PFSK-1 (cell line): ENCODE results near the gene MMP20.

Source experiments
- FOXP2 ChIP-seq: optimal IDR thresholded peaks from 2 replicates; pipeline ENCODE3; 2011; ENCODE audit warnings: borderline replicate concordance, control low read depth, inconsistent platforms; ENCODE audit not compliant: insufficient read depth; ENCODE audit errors: extremely low read length, extremely low read depth
- POLR2AphosphoS5 ChIP-seq: IDR thresholded peaks from 2 replicates; pipeline ENCODE4 v1.6.1; 2012; ENCODE audit warnings: low read depth, mild to moderate bottlenecking, control low read depth, low read length, moderate library complexity
- REST ChIP-seq, 2 experiments: IDR thresholded peaks; 2 replicates each; pipeline versions ENCODE4 v1.6.1 to v1.8.0; 2011 to 2012; ENCODE audit warnings: low read depth in 2 of 2, low read length in 2 of 2, control low read depth in 1 of 2, inconsistent platforms in 1 of 2, mild to moderate bottlenecking in 1 of 2, moderate library complexity in 1 of 2; ENCODE audit not compliant: insufficient read depth in 1 of 2
- SIN3A ChIP-seq: IDR thresholded peaks from 2 replicates; pipeline ENCODE4 v1.6.1; 2012; ENCODE audit warnings: mild to moderate bottlenecking, low read length, moderate library complexity, borderline replicate concordance; ENCODE audit not compliant: insufficient read depth
- TAF1 ChIP-seq: IDR thresholded peaks from 2 replicates; pipeline ENCODE4 v1.6.1; 2012; ENCODE audit warnings: low read length, control low read depth, borderline replicate concordance; ENCODE audit not compliant: insufficient read depth

MMP20 gene

GRCh38 chr11:102626676-102627075 is 1.5 kb upstream of the MMP20 start:
- TF ChIP-seq TAF1 (no peak), REST (IDR thresholded peaks at IDR 0.05; ENCODE audit: insufficient read depth in 1 of 2, low read depth in 2 of 2, low read length in 2 of 2) (no peak), SIN3A (no peak), FOXP2 (no peak), POLR2AphosphoS5 (no peak)

- TF ChIP-seq SIN3A (no peak), TAF1 (no peak), FOXP2 (no peak), REST (IDR thresholded peaks at IDR 0.05; ENCODE audit: insufficient read depth in 1 of 2, low read depth in 2 of 2, low read length in 2 of 2) (no peak), POLR2AphosphoS5 (no peak)
Observed at GRCh38 chr11:102623998-102624397, 1.1 kb downstream of the MMP20 start.

- TF ChIP-seq SIN3A (no peak), FOXP2 (no peak), POLR2AphosphoS5 (no peak), REST (IDR thresholded peaks at IDR 0.05; ENCODE audit: insufficient read depth in 1 of 2, low read depth in 2 of 2, low read length in 2 of 2) (no peak), TAF1 (no peak)
Observed at GRCh38 chr11:102623128-102623527, 2.0 kb downstream of the MMP20 start.

- TF ChIP-seq TAF1 (no peak), REST (IDR thresholded peaks at IDR 0.05; ENCODE audit: insufficient read depth in 1 of 2, low read depth in 2 of 2, low read length in 2 of 2) (no peak), SIN3A (no peak), POLR2AphosphoS5 (no peak), FOXP2 (no peak)
Observed at GRCh38 chr11:102622258-102622657, 2.9 kb downstream of the MMP20 start.

- TF ChIP-seq SIN3A, result no peak
- no peak for TF ChIP-seq TAF1
- no peak for TF ChIP-seq FOXP2
- no peak for TF ChIP-seq REST (IDR thresholded peaks at IDR 0.05; ENCODE audit: insufficient read depth in 1 of 2, low read depth in 2 of 2, low read length in 2 of 2)
- TF ChIP-seq POLR2AphosphoS5, result no peak
Observed at GRCh38 chr11:102620818-102621561, 4.1 kb downstream of the MMP20 start.
